ENCODE measurements around the gene HOMER2. TPM values are rescaled to one million over a fixed set of nuclear protein-coding genes. Genes with fewer than 3 reads are reported as not detected.

HOMER2 gene
- total and polyA plus RNA-seq, 9 of the 15 experiments (the other 6 are each of a cell fraction or from before 2014, with no cell fraction given): 0.13 to 0.47 (median 0.29) TPM; not detected in 1

DNA sequence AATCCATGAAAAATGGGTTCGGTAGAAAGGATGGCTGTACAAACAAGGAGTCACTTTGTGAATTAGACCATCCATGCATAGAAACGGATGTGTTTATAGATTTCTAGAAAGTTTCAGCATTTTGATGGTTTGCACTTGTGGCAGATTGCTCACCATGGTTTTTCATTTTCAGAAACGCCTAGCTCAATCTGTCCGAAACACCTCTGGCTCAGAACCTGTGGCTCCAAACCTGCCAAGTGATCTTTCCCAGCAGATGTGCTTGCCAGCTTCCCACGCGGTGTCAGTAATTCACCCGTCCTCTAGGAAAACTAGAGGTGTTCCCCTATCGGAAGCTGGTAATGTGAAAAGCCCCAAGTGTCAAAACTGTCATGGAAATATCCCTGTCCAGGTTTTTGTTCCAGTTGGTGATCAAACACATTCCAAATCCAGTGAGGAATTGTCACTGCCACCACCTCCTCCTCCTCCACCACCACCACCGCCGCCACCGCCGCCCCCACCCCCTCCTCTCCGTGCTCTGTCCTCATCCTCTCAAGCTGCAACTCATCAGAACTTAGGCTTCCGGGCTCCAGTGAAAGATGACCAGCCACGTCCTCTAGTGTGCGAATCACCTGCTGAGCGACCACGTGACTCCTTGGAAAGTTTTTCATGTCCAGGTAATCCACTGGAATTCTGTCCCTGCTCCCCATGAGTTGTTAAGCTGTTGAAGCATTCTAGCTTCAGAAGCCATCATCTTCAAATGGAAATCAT lies 121.9 kb downstream of the HOMER2 start (continued):
- TF ChIP-seq, protein P1, sequence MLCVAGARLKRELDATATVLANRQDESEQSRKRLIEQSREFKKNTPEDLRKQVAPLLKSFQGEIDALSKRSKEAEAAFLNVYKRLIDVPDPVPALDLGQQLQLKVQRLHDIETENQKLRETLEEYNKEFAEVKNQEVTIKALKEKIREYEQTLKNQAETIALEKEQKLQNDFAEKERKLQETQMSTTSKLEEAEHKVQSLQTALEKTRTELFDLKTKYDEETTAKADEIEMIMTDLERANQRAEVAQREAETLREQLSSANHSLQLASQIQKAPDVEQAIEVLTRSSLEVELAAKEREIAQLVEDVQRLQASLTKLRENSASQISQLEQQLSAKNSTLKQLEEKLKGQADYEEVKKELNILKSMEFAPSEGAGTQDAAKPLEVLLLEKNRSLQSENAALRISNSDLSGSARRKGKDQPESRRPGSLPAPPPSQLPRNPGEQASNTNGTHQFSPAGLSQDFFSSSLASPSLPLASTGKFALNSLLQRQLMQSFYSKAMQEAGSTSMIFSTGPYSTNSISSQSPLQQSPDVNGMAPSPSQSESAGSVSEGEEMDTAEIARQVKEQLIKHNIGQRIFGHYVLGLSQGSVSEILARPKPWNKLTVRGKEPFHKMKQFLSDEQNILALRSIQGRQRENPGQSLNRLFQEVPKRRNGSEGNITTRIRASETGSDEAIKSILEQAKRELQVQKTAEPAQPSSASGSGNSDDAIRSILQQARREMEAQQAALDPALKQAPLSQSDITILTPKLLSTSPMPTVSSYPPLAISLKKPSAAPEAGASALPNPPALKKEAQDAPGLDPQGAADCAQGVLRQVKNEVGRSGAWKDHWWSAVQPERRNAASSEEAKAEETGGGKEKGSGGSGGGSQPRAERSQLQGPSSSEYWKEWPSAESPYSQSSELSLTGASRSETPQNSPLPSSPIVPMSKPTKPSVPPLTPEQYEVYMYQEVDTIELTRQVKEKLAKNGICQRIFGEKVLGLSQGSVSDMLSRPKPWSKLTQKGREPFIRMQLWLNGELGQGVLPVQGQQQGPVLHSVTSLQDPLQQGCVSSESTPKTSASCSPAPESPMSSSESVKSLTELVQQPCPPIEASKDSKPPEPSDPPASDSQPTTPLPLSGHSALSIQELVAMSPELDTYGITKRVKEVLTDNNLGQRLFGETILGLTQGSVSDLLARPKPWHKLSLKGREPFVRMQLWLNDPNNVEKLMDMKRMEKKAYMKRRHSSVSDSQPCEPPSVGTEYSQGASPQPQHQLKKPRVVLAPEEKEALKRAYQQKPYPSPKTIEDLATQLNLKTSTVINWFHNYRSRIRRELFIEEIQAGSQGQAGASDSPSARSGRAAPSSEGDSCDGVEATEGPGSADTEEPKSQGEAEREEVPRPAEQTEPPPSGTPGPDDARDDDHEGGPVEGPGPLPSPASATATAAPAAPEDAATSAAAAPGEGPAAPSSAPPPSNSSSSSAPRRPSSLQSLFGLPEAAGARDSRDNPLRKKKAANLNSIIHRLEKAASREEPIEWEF (CRISPR knock-in tag; IDR thresholded peaks at IDR 0.05): no peak
- no peak for TF ChIP-seq MECOM (CRISPR knock-in tag; IDR thresholded peaks at IDR 0.05)

DNA sequence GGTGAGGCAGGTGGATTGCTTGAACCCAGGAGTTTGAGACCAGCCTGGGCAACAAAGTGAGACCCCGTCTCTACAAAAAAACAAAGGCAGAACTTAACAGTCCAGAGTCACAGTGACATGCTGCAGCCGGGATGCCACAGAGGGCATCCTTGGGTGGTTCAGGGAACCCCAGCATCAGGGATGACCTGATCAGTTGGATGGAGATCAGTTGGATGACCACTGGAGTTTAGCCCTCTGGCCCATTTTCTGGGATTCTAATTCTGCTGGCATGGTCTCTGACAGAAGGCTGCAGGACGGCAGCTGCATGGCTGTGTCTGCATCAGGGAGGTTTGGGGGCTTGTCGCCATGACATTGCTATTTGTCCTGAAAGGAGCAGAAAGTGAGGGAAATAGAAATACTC lies 123.3 kb downstream of the HOMER2 start:
- FAIRE-seq: no peak
- no peaks in the 10 kb centered on the region for H4K20me1 ChIP-seq (replicated peaks; ENCODE audit: control insufficient read depth, insufficient read depth, low read length)
- no peak overlapping the region for H2AFZ ChIP-seq (ENCODE audit: low read depth, low read length)
- TF ChIP-seq ZNF140 (CRISPR knock-in tag; IDR thresholded peaks at IDR 0.05) (no peak), POLR2AphosphoS5 (IDR thresholded peaks at IDR 0.05; ENCODE audit: control insufficient read depth, insufficient read depth, low read depth, low read length) (0 out of 2 replicates have a peak, but pooled peaks have one; percentile 19)
- no peaks in the 10 kb centered on the region for H3K79me2 ChIP-seq (ENCODE audit: control insufficient read depth, insufficient read depth, low read length)
- H3K27ac ChIP-seq (ENCODE audit: extremely low read depth, low read depth, low read length): no peak overlapping the region
- no peak for DNase-seq (ENCODE audit: extremely low read depth in 1 of 4, low spot score in 3 of 4)
- H3K4me3 ChIP-seq: no peak overlapping the region
- ChIA-PET CTCF (ENCODE audit: low intra/inter-chr PET ratio) (no interaction called here), POLR2A (interaction anchor here (0.6 to 0.9 kb wide), 2 partner anchors 17 to 18 kb away, joined by 3 read pairs; no protein-coding TSS in a partner anchor)
- BruUV-seq (replicated peaks): no TSS peak
- no peaks in the 10 kb centered on the region for H3K4me1 ChIP-seq (replicated peaks in 1 of 2; ENCODE audit: control insufficient read depth in 2 of 2, insufficient read depth in 2 of 2, low read length in 2 of 2)
- H3K36me3 ChIP-seq (ENCODE audit: control insufficient read depth, insufficient read depth, low read length): peaks cover 88% of the 10 kb centered on the region
- in situ Hi-C loops (cut with MboI): no loop called here
- no peaks in the 10 kb centered on the region for H3K9me1 ChIP-seq (ENCODE audit: control insufficient read depth, insufficient read depth, low read length)
- H3K9me3 ChIP-seq (replicated peaks; ENCODE audit: control insufficient read depth, insufficient read depth, low read depth, low read length): no peaks in the 10 kb centered on the region
- intact Hi-C loops (cut with micrococcal nuclease): no loop called here
- 94% methylated on average over 4 of the region's 4 CpGs for whole genome bisulfite sequencing (ENCODE audit: insufficient coverage, low coverage, missing lambda C conversion rate)
- H3K4me2 ChIP-seq (ENCODE audit: insufficient read depth, low read length): no peak overlapping the region
- no peak for ATAC-seq
- H3K27me3 ChIP-seq (ENCODE audit: control insufficient read depth in 2 of 2, insufficient read depth in 2 of 2, low read length in 2 of 2): no peaks in the 10 kb centered on the region
- no peak overlapping the region for H3K9ac ChIP-seq (ENCODE audit: insufficient read depth in 1 of 2, low read depth in 2 of 2, low read length in 2 of 2)

All from K562 (cell line).